Skeletal muscle tissue (tissue), 4 donors: ENCODE data around the gene FOLR2. TPM values are rescaled to one million over a fixed set of nuclear protein-coding genes. Genes with fewer than 3 reads are reported as not detected.

Experiments
- H3K27ac ChIP-seq: one replicate; pipeline ENCODE4 v1.7.0; 2013; ENCODE audit warnings: mild to moderate bottlenecking, low read depth, low read length, inconsistent platforms
- H3K27me3 ChIP-seq, 3 donors: one replicate each; pipeline ENCODE4 v1.7.0; 2013; ENCODE audit warnings: low read length in 3 of 3; ENCODE audit not compliant: control insufficient read depth in 3 of 3, insufficient read depth in 3 of 3
- H3K36me3 ChIP-seq, 3 donors: one replicate each; pipeline ENCODE4 v1.7.0; 2013; ENCODE audit warnings: low read length in 3 of 3; ENCODE audit not compliant: control insufficient read depth in 3 of 3, insufficient read depth in 3 of 3
- H3K4me1 ChIP-seq, 3 donors: one replicate each; pipeline ENCODE4 v1.7.0; 2013; ENCODE audit warnings: low read length in 3 of 3, mild to moderate bottlenecking in 3 of 3; ENCODE audit not compliant: control insufficient read depth in 3 of 3, insufficient read depth in 3 of 3
- H3K4me3 ChIP-seq, 3 donors: one replicate each; pipeline ENCODE4 v1.7.0; 2013; ENCODE audit warnings: low read length in 3 of 3
- H3K9ac ChIP-seq, 3 donors: one replicate each; pipeline ENCODE4 v1.7.0; 2013; ENCODE audit warnings: low read length in 3 of 3, mild to moderate bottlenecking in 3 of 3, moderate library complexity in 2 of 3, low read depth in 1 of 3
- H3K9me3 ChIP-seq, 3 donors: one replicate each; pipeline ENCODE4 v1.7.0; 2013; ENCODE audit warnings: low read length in 3 of 3; ENCODE audit not compliant: control insufficient read depth in 3 of 3
- total RNA-seq: library from RNA; depleted of rRNA; stranded (reverse); fragments of >200 nt; gene quantifications from one replicate; pipeline ENCODE4 v1.2.3, GENCODE V29; 2014
- donor health status: Osteomylitis.

Gene FOLR2
- total RNA-seq, 1 donor from 2014 or later: 15.1 TPM

DNA sequence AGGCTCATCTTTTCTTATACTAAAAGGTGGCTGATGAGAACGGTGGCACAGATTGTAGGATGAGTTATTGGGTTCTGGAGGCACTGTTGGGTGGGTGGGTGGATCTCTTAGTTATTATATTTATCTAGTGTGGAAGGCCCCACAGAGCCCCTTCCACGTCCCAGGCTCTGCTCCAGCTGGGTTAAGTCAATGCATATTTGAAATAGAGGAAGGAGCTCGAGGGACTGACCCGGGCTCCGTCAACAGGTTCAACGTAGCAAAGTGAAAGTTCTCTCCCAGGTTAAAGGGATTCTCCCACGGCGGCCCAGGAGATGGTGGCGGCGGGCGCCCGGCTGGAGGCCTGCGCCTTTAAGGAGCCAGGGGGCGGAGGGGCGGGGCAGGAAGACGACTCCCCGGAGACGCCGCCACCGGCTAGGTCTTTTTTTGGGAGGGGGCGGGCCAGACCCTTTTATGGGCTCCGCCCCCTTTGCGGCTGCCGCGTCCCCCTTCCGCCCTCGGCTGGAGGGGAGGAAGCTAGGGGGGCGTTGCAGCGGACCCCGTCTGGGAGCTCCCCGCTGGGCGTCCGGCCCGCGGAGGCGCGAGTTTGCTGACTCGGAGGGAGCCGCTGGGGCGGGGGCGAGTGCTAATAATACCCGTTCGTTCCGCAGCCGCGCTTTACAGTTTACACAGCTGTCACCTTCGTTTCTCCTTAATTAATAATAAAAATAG, 6.5 kb downstream of the FOLR2 start:
- peak overlapping the region; percentile 76 to 95 (median 93) for H3K9ac ChIP-seq
- peaks cover 16 to 37% (median 24%) of the 10 kb centered on the region in 3 donors for H3K4me1 ChIP-seq

DNA sequence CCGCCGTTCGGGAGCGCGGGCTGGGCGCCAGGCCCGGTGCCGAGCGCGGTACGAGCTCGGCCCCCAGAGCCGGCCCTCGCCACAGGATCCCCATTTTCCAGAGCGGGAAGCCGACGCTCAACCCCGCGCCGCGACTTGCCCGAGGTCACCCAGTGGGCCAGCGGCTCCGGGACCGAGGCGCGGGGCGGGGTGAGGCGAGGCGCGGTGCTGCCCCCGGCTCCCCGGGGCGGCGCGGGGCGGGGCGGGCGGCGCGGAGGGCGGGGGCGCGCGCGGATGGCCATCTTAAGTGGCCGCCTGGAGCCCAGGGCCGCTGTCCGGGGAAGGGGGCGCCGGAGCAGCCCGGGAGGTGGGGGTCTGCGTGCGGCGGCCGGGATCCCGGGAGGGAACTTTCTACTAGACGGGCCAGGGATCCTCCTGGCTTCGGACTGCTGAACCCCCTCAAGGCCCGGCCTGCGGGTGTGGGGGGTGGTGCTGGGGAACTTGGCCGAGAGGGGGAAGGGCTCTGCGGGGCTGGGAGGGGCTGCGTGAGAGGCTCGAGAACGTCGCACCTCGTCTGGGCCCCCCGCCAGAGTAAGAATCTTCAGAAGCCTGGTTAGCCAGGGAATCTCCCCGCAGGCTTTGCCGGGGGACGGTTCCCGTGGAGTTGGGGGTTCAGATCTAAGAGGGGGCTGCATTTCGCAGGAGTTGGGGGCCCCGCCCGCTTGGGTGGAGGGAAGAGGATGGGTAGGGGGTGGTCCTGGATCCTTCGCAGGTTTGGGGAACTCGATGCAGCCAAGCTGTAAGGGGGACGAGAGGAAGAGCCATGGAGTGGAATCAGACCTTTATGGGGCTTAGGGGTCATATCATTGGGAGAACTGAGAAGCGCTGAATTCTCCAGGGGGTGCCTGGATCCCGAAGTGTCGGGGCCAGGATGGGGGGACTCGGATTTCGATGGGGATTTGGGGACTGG, 7.3 kb downstream of the FOLR2 start:
- peak overlapping the region; percentile 95 for H3K27ac ChIP-seq
- H3K9me3 ChIP-seq: no peaks in the 10 kb centered on the region
- H3K27me3 ChIP-seq: no peaks in the 10 kb centered on the region
- peaks cover 7 to 16% (median 8%) of the 10 kb centered on the region in 3 donors for H3K36me3 ChIP-seq
- peaks cover 16 to 37% (median 24%) of the 10 kb centered on the region in 3 donors for H3K4me1 ChIP-seq
- peak overlapping the region; percentile 93 to 95 (median 93) for H3K9ac ChIP-seq
- H3K4me3 ChIP-seq: peak overlapping the region; percentile 90 to 92 (median 91)

More for the DNA sequence above, 6.5 kb downstream of the FOLR2 start:
- H3K4me3 ChIP-seq: peak overlapping the region; percentile 77 to 91 (median 85)
- peak overlapping the region; percentile 95 for H3K27ac ChIP-seq
- H3K9me3 ChIP-seq: no peaks in the 10 kb centered on the region
- peaks cover 2 to 9% (median 3%) of the 10 kb centered on the region in 3 donors for H3K36me3 ChIP-seq
- H3K27me3 ChIP-seq: no peaks in the 10 kb centered on the region

- no peaks in the 10 kb centered on the region for H3K9me3 ChIP-seq
- peak within 1 kb of the TSS; percentile 95 for H3K27ac ChIP-seq
- H3K4me1 ChIP-seq: peaks cover 16 to 37% (median 24%) of the 10 kb centered on the region in 3 donors
- peaks cover 16 to 25% (median 17%) of the 10 kb centered on the region in 3 donors for H3K36me3 ChIP-seq
- no peaks in the 10 kb centered on the region for H3K27me3 ChIP-seq
- peak within 1 kb of the TSS; percentile 90 to 92 (median 91) for H3K4me3 ChIP-seq
- peak within 1 kb of the TSS; percentile 93 to 95 (median 93) for H3K9ac ChIP-seq
Measured at GRCh38 chr11:72224564-72225410, 8.2 kb downstream of the FOLR2 start, which contains the start of gene INPPL1. INPPL1 (plus strand) TSS chr11:72224767; CDS start chr11:72224985, 218 bp downstream.

- peaks cover 16 to 37% (median 24%) of the 10 kb centered on the region in 3 donors for H3K4me1 ChIP-seq
- H3K36me3 ChIP-seq: peaks cover 23 to 32% (median 24%) of the 10 kb centered on the region in 3 donors
- H3K27ac ChIP-seq: peak overlapping the region; percentile 44
Measured at GRCh38 chr11:72225411-72225951, 8.9 kb downstream of the FOLR2 start.

DNA sequence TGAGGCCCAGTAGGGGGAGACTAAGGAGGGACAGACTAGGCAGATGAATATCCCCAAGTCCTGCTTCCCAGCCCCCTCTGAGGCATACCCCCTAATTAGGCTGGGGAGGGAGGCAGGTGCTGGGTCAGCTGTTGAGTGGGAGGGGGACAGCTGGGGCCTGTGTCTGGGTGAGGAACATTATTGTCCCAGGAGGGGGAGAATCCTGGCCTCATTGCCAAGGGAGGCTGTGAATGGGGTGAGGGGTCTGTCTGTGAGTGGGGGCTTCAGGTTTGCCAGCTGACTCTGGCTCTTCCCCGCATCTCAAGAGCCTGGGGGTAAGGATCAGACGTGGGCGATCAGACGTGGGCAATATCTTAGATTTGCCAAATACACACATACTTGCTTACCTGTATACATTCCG, 10.1 kb downstream of the FOLR2 start:
- H3K36me3 ChIP-seq: peaks cover 35 to 44% (median 36%) of the 10 kb centered on the region in 3 donors
- H3K27me3 ChIP-seq: no peaks in the 10 kb centered on the region
- no peak overlapping the region for H3K4me3 ChIP-seq
- H3K27ac ChIP-seq: no peak overlapping the region
- peak overlapping the region in 1 of 3 donors; percentile 33 for H3K9ac ChIP-seq
- H3K4me1 ChIP-seq: peaks cover 16 to 43% (median 24%) of the 10 kb centered on the region in 3 donors
- H3K9me3 ChIP-seq: no peaks in the 10 kb centered on the region

More at GRCh38 chr11:72225411-72225951, 8.9 kb downstream of the FOLR2 start:
- no peaks in the 10 kb centered on the region for H3K9me3 ChIP-seq
- peak overlapping the region; percentile 77 to 95 (median 93) for H3K9ac ChIP-seq
- H3K27me3 ChIP-seq: no peaks in the 10 kb centered on the region
- peak overlapping the region; percentile 72 to 92 (median 91) for H3K4me3 ChIP-seq

DNA sequence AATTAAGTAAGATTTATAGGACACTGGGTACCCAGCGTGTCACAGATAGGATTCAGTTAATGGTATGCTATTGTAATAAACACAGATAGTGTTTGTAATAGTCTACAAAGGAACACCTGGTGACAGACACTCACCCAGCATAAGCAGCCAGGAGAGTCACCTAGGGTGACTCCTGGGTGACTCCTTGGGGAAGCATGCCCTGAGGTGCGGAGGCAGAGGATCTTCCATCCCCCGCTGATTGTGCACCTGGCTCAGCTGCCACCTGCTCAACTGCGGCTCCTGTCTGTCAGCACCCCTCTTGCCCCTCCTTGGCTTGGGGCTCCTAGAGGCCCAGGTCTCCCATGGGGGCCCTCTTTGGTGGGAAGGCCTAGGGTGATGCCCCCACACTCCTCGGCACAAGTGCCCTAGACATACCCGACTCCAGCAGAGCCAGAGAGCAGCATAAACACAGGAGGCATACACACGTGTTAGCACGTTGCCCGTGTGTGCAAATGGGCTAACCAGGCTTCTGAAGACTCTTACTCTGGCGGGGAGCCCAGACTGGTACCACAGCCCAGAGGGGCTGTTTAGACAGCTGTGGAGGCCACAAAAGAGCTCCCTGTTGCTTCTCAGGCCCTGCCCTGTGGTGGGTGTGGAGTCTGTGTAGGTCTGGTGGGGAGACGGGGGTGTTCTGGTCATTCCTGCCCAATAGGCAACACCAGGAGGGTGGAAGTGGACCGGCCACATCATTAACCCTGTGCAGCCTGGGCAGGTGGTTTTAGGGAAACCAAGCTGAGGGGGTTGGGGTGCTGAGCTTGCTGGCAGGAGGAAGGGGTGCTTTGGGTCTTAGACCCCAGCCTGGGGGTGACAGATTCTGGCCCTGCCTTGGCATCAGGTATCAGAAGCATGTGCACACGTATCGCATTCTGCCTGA, 11.0 kb downstream of the FOLR2 start:
- H3K27ac ChIP-seq: no peak overlapping the region

DNA sequence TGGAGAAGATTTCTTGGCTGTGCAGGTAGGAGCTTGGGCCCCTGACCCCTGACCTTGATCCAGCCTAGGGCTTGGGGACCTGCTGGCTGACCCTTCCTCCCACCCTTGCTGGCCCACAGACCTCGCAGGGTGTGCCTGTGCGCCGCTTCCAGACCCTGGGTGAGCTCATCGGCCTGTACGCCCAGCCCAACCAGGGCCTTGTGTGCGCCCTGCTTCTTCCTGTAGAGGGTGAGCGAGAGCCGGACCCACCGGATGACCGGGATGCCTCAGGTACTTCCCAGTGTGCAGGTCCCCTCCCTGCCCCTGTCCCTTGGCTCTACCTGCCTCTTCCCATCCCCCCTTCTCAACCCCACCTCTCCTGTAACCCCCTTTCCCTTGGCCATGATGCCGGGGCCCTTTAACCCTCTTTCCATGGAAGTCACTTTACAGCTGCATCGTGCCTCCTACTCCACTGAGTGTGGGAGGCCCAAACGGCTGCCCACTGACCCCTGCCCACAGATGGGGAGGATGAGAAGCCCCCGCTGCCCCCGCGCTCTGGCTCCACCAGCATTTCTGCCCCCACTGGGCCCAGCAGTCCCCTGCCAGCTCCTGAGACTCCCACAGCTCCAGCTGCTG, 11.7 kb downstream of the FOLR2 start:
- peaks cover 51 to 60% (median 53%) of the 10 kb centered on the region in 3 donors for H3K36me3 ChIP-seq

More for the DNA sequence above, 11.0 kb downstream of the FOLR2 start:
- no peak overlapping the region for H3K4me3 ChIP-seq
- peaks cover 12 to 37% (median 18%) of the 10 kb centered on the region in 3 donors for H3K4me1 ChIP-seq
- H3K36me3 ChIP-seq: peaks cover 44 to 53% (median 45%) of the 10 kb centered on the region in 3 donors
- no peaks in the 10 kb centered on the region for H3K27me3 ChIP-seq
- H3K9ac ChIP-seq: no peak overlapping the region
- no peaks in the 10 kb centered on the region for H3K9me3 ChIP-seq

DNA sequence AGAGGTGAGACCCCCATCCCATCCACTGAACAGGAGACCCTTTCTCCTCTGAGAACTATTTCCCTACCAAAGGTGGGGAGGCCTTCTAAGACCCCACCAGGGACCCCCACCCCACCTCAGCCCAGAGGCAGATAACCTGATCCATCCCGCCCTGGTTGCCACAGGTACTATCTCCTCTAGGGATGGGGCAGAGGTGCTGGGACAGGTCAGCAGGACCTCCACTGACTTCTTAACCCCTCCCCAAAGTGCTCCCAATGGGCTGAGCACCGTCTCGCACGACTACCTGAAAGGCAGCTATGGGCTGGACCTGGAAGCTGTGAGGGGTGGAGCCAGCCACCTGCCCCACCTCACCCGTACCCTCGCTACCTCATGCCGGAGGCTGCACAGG, 12.2 kb downstream of the FOLR2 start:
- no peak overlapping the region for H3K27ac ChIP-seq
- peaks cover 7 to 36% (median 15%) of the 10 kb centered on the region in 3 donors for H3K4me1 ChIP-seq
- H3K4me3 ChIP-seq: no peak overlapping the region
- no peaks in the 10 kb centered on the region for H3K9me3 ChIP-seq
- no peak overlapping the region for H3K9ac ChIP-seq
- peaks cover 56 to 65% (median 58%) of the 10 kb centered on the region in 3 donors for H3K36me3 ChIP-seq
- H3K27me3 ChIP-seq: no peaks in the 10 kb centered on the region

More for the DNA sequence above, 11.7 kb downstream of the FOLR2 start:
- Histone ChIP-seq H3K27me3 (no peaks in the 10 kb centered on the region), H3K4me1 (peaks cover 7 to 33% (median 15%) of the 10 kb centered on the region in 3 donors), H3K27ac (no peak overlapping the region), H3K9ac (no peak overlapping the region), H3K9me3 (no peaks in the 10 kb centered on the region), H3K4me3 (no peak overlapping the region)
